Omental fat pad (tissue), 4 donors: ENCODE data around the gene KRTAP10-3. TPM values are rescaled to one million over a fixed set of nuclear protein-coding genes. Genes with fewer than 3 reads are reported as not detected.
"Not testable (repeated sequence)": the region's sequence is repeated elsewhere in the genome, so short reads cannot be mapped to it uniquely, and the experiment has no call there.

Experiments used
- ATAC-seq: fragments of 150-250 bp; one replicate; pipeline ENCODE4 v1.9.1; 2016; ENCODE audit warnings: mild to moderate bottlenecking, moderate library complexity; ENCODE audit not compliant: low FRiP score
- DNase-seq: peaks from one replicate; pipeline ENCODE4 v3.0.0-alpha.2; 2019; ENCODE audit warnings: low spot score
- total RNA-seq, 4 donors: library from RNA; depleted of rRNA; stranded (reverse); fragments of >200 nt; gene quantifications; one replicate each; pipeline ENCODE4 v1.1.0, GENCODE V29; 2016
- TF ChIP-seq, protein P1 (sequence below), 3 donors: fragments of 450-650 bp; IDR thresholded peaks; one replicate each; pipeline ENCODE4 v1.5.1; 2016 to 2017; ENCODE audit warnings: antibody characterized with exemption in 3 of 3, mild to moderate bottlenecking in 3 of 3, moderate library complexity in 2 of 3

KRTAP10-3 gene
- total RNA-seq, 4 donors from 2014 or later: not detected

DNA sequence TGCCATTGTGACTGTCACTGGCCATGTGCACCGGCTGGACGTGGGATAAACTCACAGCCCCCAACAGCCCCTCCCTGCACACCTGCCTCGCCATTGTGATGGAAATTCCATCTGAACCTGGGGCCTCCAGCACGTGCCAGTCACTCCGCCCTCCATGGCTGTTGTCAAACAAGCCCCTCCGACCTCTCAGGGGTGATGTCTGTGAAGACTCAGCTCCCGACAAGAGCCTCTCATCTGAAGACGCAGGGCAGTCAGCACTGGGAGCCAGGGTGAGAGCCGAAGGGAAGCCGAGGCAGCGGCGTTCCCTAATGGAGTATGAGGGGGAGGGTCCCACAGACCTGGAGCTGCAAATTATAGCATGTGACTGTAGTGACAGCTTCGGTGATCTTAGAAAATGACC, 5.9 kb downstream of the KRTAP10-3 start:
- DNase-seq (no peak), ATAC-seq (no peak)
- TF ChIP-seq, protein P1, sequence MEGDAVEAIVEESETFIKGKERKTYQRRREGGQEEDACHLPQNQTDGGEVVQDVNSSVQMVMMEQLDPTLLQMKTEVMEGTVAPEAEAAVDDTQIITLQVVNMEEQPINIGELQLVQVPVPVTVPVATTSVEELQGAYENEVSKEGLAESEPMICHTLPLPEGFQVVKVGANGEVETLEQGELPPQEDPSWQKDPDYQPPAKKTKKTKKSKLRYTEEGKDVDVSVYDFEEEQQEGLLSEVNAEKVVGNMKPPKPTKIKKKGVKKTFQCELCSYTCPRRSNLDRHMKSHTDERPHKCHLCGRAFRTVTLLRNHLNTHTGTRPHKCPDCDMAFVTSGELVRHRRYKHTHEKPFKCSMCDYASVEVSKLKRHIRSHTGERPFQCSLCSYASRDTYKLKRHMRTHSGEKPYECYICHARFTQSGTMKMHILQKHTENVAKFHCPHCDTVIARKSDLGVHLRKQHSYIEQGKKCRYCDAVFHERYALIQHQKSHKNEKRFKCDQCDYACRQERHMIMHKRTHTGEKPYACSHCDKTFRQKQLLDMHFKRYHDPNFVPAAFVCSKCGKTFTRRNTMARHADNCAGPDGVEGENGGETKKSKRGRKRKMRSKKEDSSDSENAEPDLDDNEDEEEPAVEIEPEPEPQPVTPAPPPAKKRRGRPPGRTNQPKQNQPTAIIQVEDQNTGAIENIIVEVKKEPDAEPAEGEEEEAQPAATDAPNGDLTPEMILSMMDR (IDR thresholded peaks at IDR 0.05): no peak

DNA sequence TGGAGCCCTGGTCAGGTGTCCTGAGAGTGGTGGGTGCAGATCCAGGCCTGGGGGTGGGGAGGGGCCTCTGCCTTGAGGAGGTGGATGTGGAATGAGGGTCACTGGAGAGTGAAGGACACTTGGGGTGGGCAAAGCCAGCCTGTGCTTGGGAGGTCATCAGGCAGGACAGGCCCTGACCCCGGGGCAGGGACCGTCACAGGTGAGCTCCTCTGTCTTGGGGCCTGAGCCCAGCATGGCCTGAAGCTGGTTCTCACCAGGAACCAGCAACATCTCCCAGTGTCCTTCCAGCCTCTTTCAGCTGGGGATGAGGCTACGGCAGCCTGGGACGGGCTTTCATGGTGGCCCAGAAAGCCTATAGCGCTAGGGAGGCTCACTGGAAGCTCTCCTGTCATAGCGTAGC, 6.5 kb downstream of the KRTAP10-3 start:
- DNase-seq: no peak
- TF ChIP-seq, protein P1 (IDR thresholded peaks at IDR 0.05): no peak
- no peak for ATAC-seq

DNA sequence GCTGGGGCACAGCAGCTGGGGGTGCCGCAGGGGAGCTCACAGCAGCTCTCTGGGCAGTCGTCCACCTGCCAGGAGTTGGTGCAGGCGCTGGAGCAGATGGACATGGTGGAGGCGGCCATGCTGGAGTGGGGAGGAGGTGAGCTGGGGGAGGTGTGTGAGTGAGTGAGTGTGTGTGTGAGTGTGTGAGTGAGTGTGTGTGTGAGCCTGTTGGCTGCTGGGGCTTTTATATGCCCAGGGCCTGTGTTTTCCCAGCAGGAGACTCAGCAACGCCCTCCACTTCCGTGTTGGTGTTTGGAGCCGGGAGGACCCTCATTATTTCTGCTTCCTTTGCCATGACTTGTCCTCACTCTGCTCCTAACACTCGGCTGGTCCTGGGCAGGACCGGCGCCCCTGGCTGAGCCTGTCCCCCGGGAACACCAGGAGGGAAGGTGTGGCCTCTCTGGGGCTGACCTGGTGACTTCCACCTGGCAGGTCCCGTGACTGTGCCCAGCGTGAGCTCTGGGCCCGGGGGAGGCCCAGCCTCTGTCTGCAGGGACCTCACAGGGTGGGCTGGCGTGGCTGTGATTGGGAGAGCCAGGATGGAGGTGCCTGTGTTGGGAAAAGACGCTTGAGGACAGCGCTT, 7.1 kb downstream of the KRTAP10-3 start, which contains the start of gene KRTAP10-2:
Gene KRTAP10-2 (minus strand): TSS at position 166 of the 622 bp plus-strand sequence. CDS start 47 bp downstream, at position 119.
- ATAC-seq (no peak), DNase-seq (no peak)
- TF ChIP-seq, protein P1 (IDR thresholded peaks at IDR 0.05): no peak

DNA sequence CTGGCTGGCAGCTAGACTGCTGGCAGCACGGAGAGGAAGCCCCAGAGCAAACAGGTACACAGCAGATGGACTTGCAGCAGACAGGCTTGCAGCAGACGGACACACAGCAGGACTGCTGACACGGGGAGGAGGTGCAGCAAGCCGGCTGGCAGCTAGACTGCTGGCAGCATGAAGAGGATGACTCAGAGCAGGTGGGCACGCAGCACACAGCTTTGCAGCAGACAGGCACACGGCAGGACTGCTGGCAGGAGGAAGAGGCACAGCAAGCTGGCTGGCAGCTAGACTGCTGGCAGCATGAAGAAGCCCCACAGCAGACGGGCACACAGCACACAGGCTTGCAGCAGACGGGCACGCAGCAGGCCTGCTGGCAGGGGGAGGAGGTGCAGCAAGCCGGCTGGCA, 7.8 kb downstream of the KRTAP10-3 start:
- ATAC-seq: no peak
- no peak for DNase-seq
- TF ChIP-seq, protein P1 (IDR thresholded peaks at IDR 0.05): no peak

DNA sequence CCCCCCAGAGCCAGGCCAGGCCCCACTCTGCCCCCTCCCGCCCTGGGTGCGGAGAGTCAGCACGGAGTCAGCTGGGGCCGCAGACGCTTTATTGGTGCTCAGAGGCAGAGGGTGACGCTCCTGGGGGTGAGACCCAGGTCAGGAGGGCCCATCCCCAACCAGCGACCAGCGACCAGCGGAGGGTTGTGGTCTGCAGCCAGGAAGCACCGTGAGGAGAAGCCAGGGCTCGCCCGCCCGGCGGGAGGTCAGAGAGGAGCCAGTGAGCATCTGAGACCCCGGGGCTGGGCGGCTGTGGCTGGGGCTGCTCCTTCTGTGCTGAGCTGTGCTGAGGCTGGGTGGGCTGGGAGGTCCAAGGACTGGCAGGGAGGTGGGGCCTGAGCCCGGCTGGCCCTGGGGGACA, 8.3 kb downstream of the KRTAP10-3 start:
- not testable (repeated sequence) for DNase-seq, ATAC-seq

DNA sequence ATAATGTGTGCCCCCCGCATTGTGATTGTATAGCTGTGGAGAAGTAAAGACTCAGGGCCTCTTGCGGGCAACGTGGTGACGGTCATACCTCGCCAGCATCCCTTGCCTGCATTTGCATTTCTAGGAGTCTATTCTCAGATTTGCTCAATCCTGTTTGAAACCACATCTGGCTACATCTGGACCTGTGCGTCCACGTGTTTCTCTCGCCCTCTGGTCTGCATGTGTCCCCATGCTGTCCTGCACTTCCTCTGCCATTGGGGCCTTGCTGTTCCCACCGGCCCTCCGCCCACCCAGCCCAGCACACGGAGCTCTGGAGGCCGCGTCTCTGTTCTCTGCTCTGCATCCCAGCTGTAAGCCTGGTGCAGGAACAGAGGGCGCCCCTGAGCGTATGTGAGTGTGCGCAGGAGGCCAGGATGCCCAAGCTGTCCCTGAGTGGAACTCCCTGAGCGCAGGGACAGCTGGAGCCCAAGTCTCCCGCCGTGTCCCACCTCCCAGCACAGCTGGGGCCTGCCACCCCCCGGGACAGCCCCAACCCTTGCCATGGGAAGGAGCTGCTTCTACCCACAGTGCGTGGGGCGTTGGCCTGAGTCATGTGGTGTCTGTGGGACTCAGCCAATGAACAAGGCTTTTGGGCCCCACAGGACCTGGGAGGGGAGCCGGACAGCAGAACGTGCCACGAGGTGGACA, 8.9 kb downstream of the KRTAP10-3 start:
- DNase-seq: no peak
- no peak for ATAC-seq
- TF ChIP-seq, protein P1 (IDR thresholded peaks at IDR 0.05): no peak

DNA sequence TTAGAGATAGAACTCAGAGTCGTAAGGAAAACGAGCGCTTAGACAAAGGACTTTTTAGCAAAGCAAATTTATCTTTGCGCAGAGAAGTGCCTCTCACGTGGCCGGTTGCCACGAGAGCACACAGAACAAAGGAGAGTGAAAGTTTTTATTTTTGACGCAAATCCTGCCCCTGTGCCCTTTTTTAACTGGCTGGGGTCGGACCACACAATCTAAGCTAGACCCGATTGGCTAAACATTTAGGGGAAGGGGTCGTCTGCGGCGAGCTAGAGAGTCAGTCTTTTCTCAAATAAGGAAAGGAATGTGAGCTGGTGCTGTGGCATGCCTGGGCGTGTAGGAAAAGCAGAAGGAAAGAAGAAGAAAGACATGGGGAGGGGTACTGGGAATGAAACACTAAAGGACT, 9.7 kb downstream of the KRTAP10-3 start:
- ATAC-seq (no peak), DNase-seq (no peak)
- TF ChIP-seq, protein P1 (IDR thresholded peaks at IDR 0.05): no peak
